Neural cell (in vitro differentiated cells): ENCODE results near the gene PTPRD. TPM values are rescaled to one million over a fixed set of nuclear protein-coding genes. Genes with fewer than 3 reads are reported as not detected.

Experiments
- H2AFZ ChIP-seq: fragments of 200-600, 300-800 bp; sonication (generic), shearing (Covaris generic); 2 replicates; pipeline ENCODE4 v1.6.0; 2014; ENCODE audit warnings: low read depth, mild to moderate bottlenecking, antibody characterized with exemption, low read length, moderate library complexity
- H3F3A ChIP-seq: fragments of 200-600 bp; shearing (Covaris generic); 2 replicates; pipeline ENCODE4 v1.6.1; 2016; ENCODE audit warnings: mild to moderate bottlenecking, moderate library complexity, mixed read lengths, antibody characterized with exemption, low read length; ENCODE audit not compliant: insufficient read depth, poor library complexity, severe bottlenecking
- H3K27ac ChIP-seq: fragments of 200-600, 300-800 bp; sonication (generic), shearing (Covaris generic); 2 replicates; pipeline ENCODE4 v1.5.1; 2014; ENCODE audit warnings: mild to moderate bottlenecking, low read length, moderate library complexity
- H3K27me3 ChIP-seq: fragments of 300-800, 200-600 bp; sonication (generic), shearing (Covaris generic); 2 replicates; pipeline ENCODE4 v1.6.0; 2014; ENCODE audit warnings: mild to moderate bottlenecking, low read depth, low read length, moderate library complexity; ENCODE audit not compliant: insufficient read depth
- H3K36me3 ChIP-seq: fragments of 300-800, 200-600 bp; sonication (generic), shearing (Covaris generic); 2 replicates; pipeline ENCODE4 v1.5.1; 2014; ENCODE audit warnings: mild to moderate bottlenecking, antibody characterized with exemption, low read length, moderate library complexity; ENCODE audit not compliant: insufficient read depth
- H3K4me2 ChIP-seq: fragments of 300-800, 200-600 bp; sonication (generic), shearing (Covaris generic); 2 replicates; pipeline ENCODE4 v1.6.0; 2014; ENCODE audit warnings: mild to moderate bottlenecking, low read length
- H3K4me3 ChIP-seq: fragments of 300-800, 200-600 bp; sonication (generic), shearing (Covaris generic); 2 replicates; pipeline ENCODE4 v1.5.1; 2014; ENCODE audit warnings: mild to moderate bottlenecking, low read length, moderate library complexity
- H3K79me2 ChIP-seq: fragments of 200-600 bp; shearing (Covaris generic); replicated peaks from 2 replicates; pipeline ENCODE4 v1.6.0; 2014; ENCODE audit warnings: mild to moderate bottlenecking, low read length, moderate library complexity; ENCODE audit not compliant: insufficient read depth
- H3K9ac ChIP-seq: fragments of 300-800, 200-600 bp; sonication (generic), shearing (Covaris generic); 2 replicates; pipeline ENCODE4 v1.6.1; 2016; ENCODE audit warnings: mild to moderate bottlenecking, low read length, mixed read lengths
- H3K9me2 ChIP-seq: fragments of 200-600 bp; shearing (Covaris generic); 2 replicates; pipeline ENCODE4 v1.6.1; 2016; ENCODE audit warnings: mild to moderate bottlenecking, low read length, mixed read lengths; ENCODE audit not compliant: insufficient read depth
- H3K9me3 ChIP-seq: fragments of 200-600, 300-800 bp; sonication (generic), shearing (Covaris generic); 2 replicates; pipeline ENCODE4 v1.6.1; 2016; ENCODE audit warnings: mild to moderate bottlenecking, mixed run types, low read length, moderate library complexity, mixed read lengths
- H4K20me1 ChIP-seq: fragments of 200-600 bp; shearing (Covaris generic); 2 replicates; pipeline ENCODE4 v1.6.1; 2016; ENCODE audit warnings: mild to moderate bottlenecking, mixed run types; ENCODE audit not compliant: insufficient read depth
- CTCF ChIP-seq: fragments of 450-650 bp; IDR thresholded peaks from 2 replicates; pipeline ENCODE4 v1.5.1; 2014; ENCODE audit warnings: antibody characterized with exemption, mild to moderate bottlenecking, moderate library complexity; ENCODE audit not compliant: poor library complexity, severe bottlenecking
- EP300 ChIP-seq: fragments of 450-650 bp; conservative IDR thresholded peaks from 2 replicates; pipeline ENCODE4 v1.6.1; 2014; ENCODE audit warnings: antibody characterized with exemption, mild to moderate bottlenecking, moderate library complexity; ENCODE audit not compliant: poor library complexity, severe bottlenecking
- EZH2 ChIP-seq: fragments of 200-600, 300-800 bp; shearing (Covaris generic), sonication (generic); IDR thresholded peaks from 2 replicates; pipeline ENCODE4 v1.6.1; 2014; ENCODE audit warnings: antibody characterized with exemption, low read length, borderline replicate concordance, mild to moderate bottlenecking; ENCODE audit not compliant: insufficient read depth, poor library complexity, severe bottlenecking
- MXI1 ChIP-seq: fragments of 450-650 bp; conservative IDR thresholded peaks from 2 replicates; pipeline ENCODE4 v1.6.1; 2014; ENCODE audit warnings: antibody characterized with exemption, mild to moderate bottlenecking; ENCODE audit not compliant: poor library complexity, severe bottlenecking
- POLR2AphosphoS5 ChIP-seq: IDR thresholded peaks from 2 replicates; pipeline ENCODE4 v1.6.1; 2012
- RAD21 ChIP-seq: fragments of 450-650 bp; conservative IDR thresholded peaks from 2 replicates; pipeline ENCODE4 v1.6.1; 2014; ENCODE audit warnings: antibody characterized with exemption, mild to moderate bottlenecking, moderate library complexity
- REST ChIP-seq: IDR thresholded peaks from 2 replicates; pipeline ENCODE4 v1.6.1; 2012; ENCODE audit warnings: borderline replicate concordance
- SMC3 ChIP-seq: fragments of 450-650 bp; conservative IDR thresholded peaks from 2 replicates; pipeline ENCODE4 v1.6.1; 2014; ENCODE audit warnings: antibody characterized with exemption, mild to moderate bottlenecking, moderate library complexity; ENCODE audit not compliant: poor library complexity
- TAF1 ChIP-seq: IDR thresholded peaks from 2 replicates; pipeline ENCODE4 v1.6.1; 2012; ENCODE audit warnings: low read depth
- polyA plus RNA-seq: library from polyadenylated mRNA; depleted of rRNA; stranded (reverse); fragments of >200 nt; gene quantifications from 2 replicates; pipeline ENCODE4 v1.2.3, GENCODE V29; 2014

Gene PTPRD
- polyA plus RNA-seq, 1 donor from 2014 or later: 143 TPM

GRCh38 chr9:9078301-9078700, 1534.5 kb downstream of the PTPRD start:
- no peak for TF ChIP-seq RAD21
- TF ChIP-seq EZH2: no peak
- TF ChIP-seq CTCF: no peak
- TF ChIP-seq POLR2AphosphoS5: no peak
- no peak for TF ChIP-seq REST
- no peak for TF ChIP-seq MXI1
- no peak for TF ChIP-seq SMC3
- TF ChIP-seq TAF1: no peak
- TF ChIP-seq EP300: no peak
- Histone ChIP-seq H3K9me2 (no peaks in the 10 kb centered on the region), H3K27ac (no peak overlapping the region), H3K4me2 (no peak overlapping the region), H3K36me3 (no peaks in the 10 kb centered on the region), H3K9me3 (no peaks in the 10 kb centered on the region), H3K79me2 (no peaks in the 10 kb centered on the region), H4K20me1 (no peaks in the 10 kb centered on the region), H3K4me3 (no peak overlapping the region), H3K27me3 (no peaks in the 10 kb centered on the region), H3K9ac (no peak overlapping the region), H2AFZ (no peak overlapping the region), H3F3A (no peaks in the 10 kb centered on the region)

GRCh38 chr9:9061627-9062026, 1551.2 kb downstream of the PTPRD start:
- TF ChIP-seq RAD21 (no peak), CTCF (no peak), TAF1 (no peak), EZH2 (no peak), REST (no peak), EP300 (no peak), POLR2AphosphoS5 (no peak), MXI1 (no peak), SMC3 (no peak)
- Histone ChIP-seq H3K79me2 (no peaks in the 10 kb centered on the region), H4K20me1 (no peaks in the 10 kb centered on the region), H3K9me2 (no peaks in the 10 kb centered on the region), H3K27ac (no peak overlapping the region), H3K9me3 (no peaks in the 10 kb centered on the region), H3K9ac (no peak overlapping the region), H3K4me3 (no peak overlapping the region), H3K4me2 (no peak overlapping the region), H3K27me3 (no peaks in the 10 kb centered on the region), H3F3A (no peaks in the 10 kb centered on the region), H2AFZ (no peak overlapping the region), H3K36me3 (no peaks in the 10 kb centered on the region)
